GM12892 (cell line): ENCODE measurements around the gene RTF2.
"Not testable (repeated sequence)": the region's sequence is repeated elsewhere in the genome, so short reads cannot be mapped to it uniquely, and the experiment has no call there.

Source experiments
- DNase-seq: peaks from one replicate; pipeline ENCODE4 v3.0.0; 2011; ENCODE audit not compliant: insufficient read length
- FAIRE-seq: peaks from 2 replicates; lab custom pipeline; 2011; peaks lifted over from hg19 to GRCh38; lab: Jason Lieb, UNC
- POLR2A ChIP-seq: IDR thresholded peaks from 2 replicates; pipeline ENCODE4 v1.6.1; 2011; ENCODE audit warnings: low read depth, low read length, control low read depth
- POLR2AphosphoS5 ChIP-seq: IDR thresholded peaks from 2 replicates; pipeline ENCODE4 v1.6.1; 2011; ENCODE audit warnings: low read depth, low read length, control low read depth
- TAF1 ChIP-seq: IDR thresholded peaks from 2 replicates; pipeline ENCODE4 v1.6.1; 2011; ENCODE audit warnings: low read depth, mild to moderate bottlenecking, control low read depth, low read length, borderline replicate concordance

RTF2 gene

DNA sequence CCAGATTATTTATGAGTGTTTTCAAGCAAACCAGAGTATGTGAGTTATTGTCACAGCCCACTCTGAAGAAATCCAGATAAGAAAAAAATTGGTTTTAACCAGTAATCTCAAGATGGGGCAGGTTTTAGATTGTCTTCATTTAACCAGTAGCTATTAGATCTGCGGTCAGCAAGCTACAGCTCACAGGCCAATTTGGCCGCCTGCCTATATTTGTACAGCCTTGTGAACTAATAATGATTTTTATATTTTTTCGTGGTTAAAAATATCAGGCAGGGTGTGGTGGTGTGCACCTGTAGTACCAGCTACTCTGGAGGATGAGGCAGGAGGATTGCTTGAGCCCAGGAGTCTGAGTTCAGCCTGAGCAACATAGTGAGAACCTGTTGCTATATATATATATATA is 69.6 kb downstream of the RTF2 start:
- no peak for FAIRE-seq
- TF ChIP-seq TAF1 (no peak), POLR2AphosphoS5 (no peak), POLR2A (no peak)
- DNase-seq, result no peak

DNA sequence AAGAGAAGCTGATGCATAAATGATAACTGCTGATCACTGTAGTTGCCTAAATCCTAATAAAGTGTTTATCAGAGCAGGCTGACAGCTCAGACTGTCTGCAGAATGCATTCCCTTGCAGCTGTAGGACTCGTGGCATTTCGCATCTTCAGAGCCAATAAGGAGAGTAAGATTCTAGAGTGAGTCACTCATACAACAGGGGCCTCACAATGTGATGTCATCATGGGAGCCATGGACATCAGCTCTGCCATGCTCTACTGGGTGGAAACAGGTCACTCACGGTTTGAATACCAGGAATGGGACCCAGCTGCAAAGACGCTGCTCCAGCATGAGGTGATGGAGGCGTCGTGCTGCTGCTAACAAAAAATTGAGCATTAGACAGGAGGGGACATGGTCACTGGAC is 72.0 kb downstream of the RTF2 start:
- DNase-seq (no peak), FAIRE-seq (no peak)
- no peak for TF ChIP-seq POLR2A
- TF ChIP-seq TAF1, result no peak
- no peak for TF ChIP-seq POLR2AphosphoS5

DNA sequence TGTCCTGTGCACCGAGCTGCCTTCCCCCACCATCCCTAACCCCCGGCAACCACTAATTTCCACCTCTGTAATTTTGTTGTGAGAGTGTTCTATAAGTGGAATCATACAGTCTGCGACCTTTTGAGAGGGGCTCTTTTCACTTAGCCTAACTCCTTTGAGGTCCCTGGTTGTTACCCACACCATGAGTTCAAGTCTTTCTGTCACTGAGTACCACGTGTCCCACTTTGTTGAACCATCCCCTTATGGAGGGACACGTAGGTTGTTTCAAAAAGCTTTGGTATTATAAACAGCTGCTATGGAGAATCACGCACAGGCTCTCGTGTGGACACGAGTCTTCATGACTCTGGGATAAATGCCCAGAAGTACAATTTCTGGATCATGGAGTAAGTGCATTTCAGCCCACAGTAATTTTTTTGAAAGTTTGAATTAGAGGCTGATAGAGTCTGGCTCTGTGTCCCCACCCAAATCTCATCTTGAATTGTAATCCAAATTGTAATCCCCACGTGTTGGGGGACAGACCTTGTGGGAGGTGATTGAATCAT is 74.1 kb downstream of the RTF2 start:
- no peak for DNase-seq
- no peak for FAIRE-seq
- TF ChIP-seq TAF1 (no peak), POLR2AphosphoS5 (no peak), POLR2A (no peak)

DNA sequence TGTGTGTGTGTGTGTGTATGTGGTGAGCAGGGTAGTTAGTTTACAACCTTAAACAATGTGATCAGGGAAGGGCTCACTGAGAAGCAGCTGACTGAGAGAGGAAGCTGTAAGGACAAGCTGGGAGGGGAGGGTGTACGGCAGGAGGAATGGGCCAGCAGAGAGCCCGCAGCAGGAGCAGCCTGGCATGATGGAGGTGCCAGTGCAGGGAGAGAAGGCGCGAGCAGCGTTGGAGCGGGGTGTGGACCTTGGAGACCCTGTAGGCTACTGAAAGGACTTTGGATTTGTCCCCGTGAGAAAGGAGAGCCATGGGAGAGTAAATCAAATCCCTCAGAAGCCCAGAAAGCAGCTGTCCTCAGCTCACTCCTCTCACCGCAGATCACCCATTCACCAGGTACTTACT is 83.1 kb downstream of the RTF2 start:
- DNase-seq, result no peak
- no peak for FAIRE-seq
- TF ChIP-seq POLR2AphosphoS5 (no peak), TAF1 (no peak), POLR2A (no peak)

DNA sequence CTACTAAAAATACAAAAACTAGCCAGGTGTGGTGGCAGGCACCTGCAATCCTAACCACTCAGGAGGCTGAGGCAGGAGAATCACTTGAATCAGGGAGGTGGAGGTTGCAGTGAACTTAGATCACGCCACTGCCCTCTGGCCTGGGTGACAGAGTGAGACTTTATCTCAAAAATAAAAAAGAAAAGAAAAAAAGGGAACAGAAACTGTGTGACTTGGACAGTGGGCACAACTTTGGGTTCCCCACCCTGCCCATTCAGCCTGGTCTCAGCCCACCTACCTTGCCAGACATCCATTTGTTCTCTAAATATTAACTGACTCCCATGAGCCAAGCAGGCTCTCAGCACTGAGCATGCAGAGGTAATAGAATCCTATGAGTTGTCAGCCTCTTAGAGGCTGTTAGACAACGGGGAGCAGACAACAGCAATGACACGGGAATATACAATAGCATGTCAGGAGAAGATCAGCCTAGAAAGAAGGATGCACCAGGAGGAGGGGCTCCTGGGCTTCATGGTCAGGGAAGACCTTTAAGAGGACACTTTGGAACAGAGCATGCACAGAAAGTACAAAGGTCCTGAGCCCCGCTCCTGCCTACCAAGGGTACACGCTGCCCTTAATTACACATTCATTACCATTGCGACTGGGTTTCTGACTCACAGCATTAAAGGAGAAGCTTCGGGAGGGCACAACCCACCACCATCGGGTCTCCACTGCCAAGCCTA is 84.6 kb downstream of the RTF2 start:
- no peak for DNase-seq
- FAIRE-seq, result no peak
- no peak for TF ChIP-seq POLR2A
- no peak for TF ChIP-seq POLR2AphosphoS5
- TF ChIP-seq TAF1, result no peak

DNA sequence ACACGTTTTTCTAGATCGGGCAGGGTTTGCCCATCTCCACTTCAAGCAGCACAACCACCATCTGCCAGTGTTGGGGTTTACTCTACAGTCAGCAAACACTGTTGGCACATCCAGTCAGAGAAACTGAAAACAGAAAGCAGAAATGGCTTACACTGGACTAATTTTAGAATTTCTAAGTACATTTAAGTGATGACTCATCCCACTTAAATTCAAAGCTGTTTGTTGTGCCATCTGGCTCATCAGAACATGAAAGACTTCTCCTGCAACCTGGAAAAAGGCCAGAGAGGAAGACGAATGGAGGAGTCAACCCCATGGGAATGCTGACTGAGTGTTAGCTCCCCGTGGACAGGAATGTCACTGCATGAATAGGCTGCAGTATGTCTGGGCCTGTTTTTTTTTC is 86.4 kb downstream of the RTF2 start:
- FAIRE-seq, result no peak
- peak; percentile 19 for DNase-seq
- no peak for TF ChIP-seq POLR2AphosphoS5
- no peak for TF ChIP-seq TAF1
- TF ChIP-seq POLR2A, result no peak

GRCh38 chr20:56558968-56559367 is 90.5 kb downstream of the RTF2 start:
- no peak for TF ChIP-seq POLR2A
- TF ChIP-seq TAF1, result no peak
- no peak for TF ChIP-seq POLR2AphosphoS5
- FAIRE-seq (no peak), DNase-seq (no peak)

DNA sequence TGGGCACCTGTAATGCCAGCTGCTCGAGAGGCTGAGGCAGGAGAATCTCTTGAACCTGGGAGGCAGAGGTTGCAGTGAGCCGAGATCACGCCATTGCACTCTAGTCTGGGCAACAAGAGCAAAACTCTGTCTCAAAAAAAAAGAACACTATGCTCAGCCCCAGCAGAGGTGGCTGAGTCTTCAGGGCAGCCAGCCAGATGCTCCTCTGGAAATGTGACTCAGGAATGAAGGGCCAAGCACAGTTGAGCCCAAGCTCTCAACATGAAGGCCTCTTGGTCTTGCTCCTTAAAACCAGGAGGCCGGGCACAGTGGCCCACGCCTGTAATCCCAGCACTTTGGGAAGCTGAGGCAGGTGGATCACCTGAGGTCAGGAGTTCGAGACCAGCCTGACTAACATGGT is 96.1 kb downstream of the RTF2 start:
- not testable (repeated sequence) for DNase-seq, FAIRE-seq

DNA sequence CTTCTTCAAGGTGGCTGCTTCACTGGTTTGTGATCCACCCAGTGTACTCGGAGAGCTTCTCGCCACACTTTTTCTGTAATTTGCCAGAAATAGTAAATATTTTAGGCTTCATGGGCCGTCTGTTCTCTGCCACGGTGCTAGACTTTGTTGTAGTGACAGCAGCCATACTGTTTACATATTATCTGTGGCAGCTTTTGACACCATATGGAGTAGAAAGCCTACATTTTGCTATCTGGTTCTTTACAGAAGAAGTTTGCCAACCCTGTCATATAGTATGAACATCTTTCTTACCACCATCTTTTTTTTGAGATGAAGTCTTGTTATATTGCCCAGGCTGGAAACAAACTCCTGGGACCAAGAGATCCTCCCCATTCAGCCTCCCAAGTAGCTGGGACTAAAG is 97.1 kb downstream of the RTF2 start:
- FAIRE-seq, result no peak
- no peak for TF ChIP-seq POLR2AphosphoS5
- TF ChIP-seq TAF1, result no peak
- TF ChIP-seq POLR2A, result no peak
- no peak for DNase-seq

DNA sequence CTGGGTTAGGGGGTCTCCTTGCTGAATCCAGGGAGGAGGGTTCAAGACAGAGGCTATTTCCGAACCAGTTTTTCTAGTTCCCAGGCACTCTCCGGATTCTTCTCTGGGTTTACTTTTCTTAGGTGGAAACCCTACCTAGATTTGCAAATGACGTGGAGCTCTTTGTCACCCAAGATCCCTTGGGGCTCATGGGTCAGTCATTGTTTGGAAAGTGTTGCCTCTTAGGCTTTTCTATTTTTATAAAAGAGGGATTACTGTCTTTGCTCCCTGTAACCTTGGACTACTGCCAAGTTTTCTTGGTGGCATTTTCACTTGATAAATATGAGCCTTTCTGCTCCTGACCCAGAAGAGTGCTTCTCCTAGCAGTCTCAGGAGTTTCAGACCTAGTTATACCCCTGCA is 98.2 kb downstream of the RTF2 start:
- DNase-seq (no peak), FAIRE-seq (no peak)
- no peak for TF ChIP-seq TAF1
- no peak for TF ChIP-seq POLR2AphosphoS5
- TF ChIP-seq POLR2A, result no peak
